Naive B cell (primary cell): Measurements from ENCODE around the gene KCNIP3. TPM values are rescaled to one million over a fixed set of nuclear protein-coding genes. Genes with fewer than 3 reads are reported as not detected.

Experiments
- ATAC-seq, 2 donors: fragments of 150-1000 bp; cut with Tn5 transposase; 2 replicates each; pipeline ENCODE4 v1.10.0; 2021; ENCODE audit warnings: low read depth in 2 of 2, mild to moderate bottlenecking in 2 of 2, moderate library complexity in 2 of 2
- DNase-seq: peaks from one replicate; pipeline ENCODE4 v3.0.0; 2022
- H3K27ac Mint-ChIP-seq, 6 donors: one replicate each; pipeline ENCODE4 v1.8.0; 2020 to 2022; ENCODE audit warnings: mild to moderate bottlenecking in 6 of 6, mixed read lengths in 6 of 6, moderate library complexity in 5 of 6, inconsistent platforms in 2 of 6
- H3K27me3 Mint-ChIP-seq, 3 donors: one replicate each; pipeline ENCODE4 v1.8.0; 2021 to 2022; ENCODE audit warnings: mixed read lengths in 3 of 3, mild to moderate bottlenecking in 1 of 3
- H3K36me3 Mint-ChIP-seq, 2 donors: one replicate each; pipeline ENCODE4 v1.8.0; 2020 to 2022; ENCODE audit warnings: mixed read lengths in 2 of 2, inconsistent platforms in 1 of 2, mild to moderate bottlenecking in 1 of 2
- H3K4me1 Mint-ChIP-seq, 3 donors: one replicate each; pipeline ENCODE4 v1.8.0; 2020 to 2022; ENCODE audit warnings: mixed read lengths in 3 of 3, inconsistent platforms in 1 of 3, mild to moderate bottlenecking in 1 of 3, moderate library complexity in 1 of 3
- H3K4me3 Mint-ChIP-seq, 8 donors: one replicate each; pipeline ENCODE4 v1.8.0; 2020 to 2022; ENCODE audit warnings: mild to moderate bottlenecking in 8 of 8, mixed read lengths in 8 of 8, moderate library complexity in 8 of 8, inconsistent platforms in 2 of 8
- H3K9me3 Mint-ChIP-seq, 7 donors: one replicate each; pipeline ENCODE4 v1.8.0; 2020 to 2022; ENCODE audit warnings: mixed read lengths in 7 of 7, mild to moderate bottlenecking in 5 of 7, inconsistent platforms in 2 of 7, moderate library complexity in 1 of 7
- polyA plus RNA-seq, 6 donors: library from polyadenylated mRNA; unstranded; fragments of 300-500 nt; fragmentation: Illumina TruSeq; gene quantifications; one replicate each; pipeline ENCODE4 v1.2.3, GENCODE V29; 2021; ENCODE audit warnings: low read depth in 6 of 6

Gene KCNIP3
- polyA plus RNA-seq, 6 donors from 2014 or later, result not detected

- H3K4me3 Mint-ChIP-seq, result no peak overlapping the region
- ATAC-seq (no peak), DNase-seq (no peak)
- peak overlapping the region in 1 of 6 donors; percentile 49 for H3K27ac Mint-ChIP-seq
- peaks cover 0 to 13% (median 0%) of the 10 kb centered on the region in 3 donors for H3K27me3 Mint-ChIP-seq
- no peaks in the 10 kb centered on the region for H3K36me3 Mint-ChIP-seq
- no peaks in the 10 kb centered on the region for H3K4me1 Mint-ChIP-seq
- no peaks in the 10 kb centered on the region for H3K9me3 Mint-ChIP-seq
Measured at GRCh38 chr2:95314964-95315611, 17.9 kb downstream of the KCNIP3 start.

GRCh38 chr2:95315801-95316411 is 18.8 kb downstream of the KCNIP3 start:
- Mint-ChIP-seq H3K27ac (no peak overlapping the region), H3K36me3 (no peaks in the 10 kb centered on the region), H3K4me1 (no peaks in the 10 kb centered on the region), H3K4me3 (no peak overlapping the region), H3K9me3 (no peaks in the 10 kb centered on the region), H3K27me3 (peaks cover 0 to 9% (median 0%) of the 10 kb centered on the region in 3 donors)
- DNase-seq, result no peak
- no peak for ATAC-seq

GRCh38 chr2:95316466-95317122 is 19.4 kb downstream of the KCNIP3 start:
- Mint-ChIP-seq H3K4me3 (no peak overlapping the region), H3K27ac (no peak overlapping the region), H3K27me3 (peaks cover 0 to 9% (median 0%) of the 10 kb centered on the region in 3 donors), H3K4me1 (no peaks in the 10 kb centered on the region), H3K36me3 (no peaks in the 10 kb centered on the region), H3K9me3 (no peaks in the 10 kb centered on the region)
- DNase-seq, result no peak
- ATAC-seq, result no peak

GRCh38 chr2:95317123-95317500 is 20.0 kb downstream of the KCNIP3 start:
- H3K27me3 Mint-ChIP-seq, result peaks cover 0 to 9% (median 0%) of the 10 kb centered on the region in 3 donors
- no peaks in the 10 kb centered on the region for H3K36me3 Mint-ChIP-seq
- H3K4me1 Mint-ChIP-seq, result no peaks in the 10 kb centered on the region
- H3K9me3 Mint-ChIP-seq, result no peaks in the 10 kb centered on the region
- DNase-seq, result no peak
- no peak for ATAC-seq
- no peak overlapping the region for H3K4me3 Mint-ChIP-seq
- no peak overlapping the region for H3K27ac Mint-ChIP-seq

GRCh38 chr2:95317665-95318425 is 20.7 kb downstream of the KCNIP3 start:
- Mint-ChIP-seq H3K36me3 (no peaks in the 10 kb centered on the region), H3K9me3 (no peaks in the 10 kb centered on the region), H3K4me3 (no peak overlapping the region), H3K4me1 (no peaks in the 10 kb centered on the region), H3K27ac (peak overlapping the region in 1 of 6 donors; percentile 28), H3K27me3 (peaks cover 0 to 9% (median 0%) of the 10 kb centered on the region in 3 donors)
- DNase-seq, result no peak
- no peak for ATAC-seq

GRCh38 chr2:95318431-95319220 is 21.5 kb downstream of the KCNIP3 start:
- Mint-ChIP-seq H3K27ac (no peak overlapping the region), H3K9me3 (no peaks in the 10 kb centered on the region), H3K4me3 (no peak overlapping the region)

GRCh38 chr2:95319481-95320343 is 22.6 kb downstream of the KCNIP3 start:
- Mint-ChIP-seq H3K27me3 (peaks cover 0 to 9% (median 0%) of the 10 kb centered on the region in 3 donors), H3K4me3 (peak overlapping the region in 1 of 8 donors; percentile 82), H3K9me3 (no peaks in the 10 kb centered on the region), H3K4me1 (no peaks in the 10 kb centered on the region), H3K27ac (no peak overlapping the region), H3K36me3 (no peaks in the 10 kb centered on the region)
- DNase-seq, result no peak
- ATAC-seq, result no peak

More at GRCh38 chr2:95318431-95319220, 21.5 kb downstream of the KCNIP3 start:
- Mint-ChIP-seq H3K27me3 (peaks cover 0 to 9% (median 0%) of the 10 kb centered on the region in 3 donors), H3K4me1 (no peaks in the 10 kb centered on the region), H3K36me3 (no peaks in the 10 kb centered on the region)
- DNase-seq, result no peak
- no peak for ATAC-seq

GRCh38 chr2:95320344-95320712 is 23.2 kb downstream of the KCNIP3 start:
- no peaks in the 10 kb centered on the region for H3K9me3 Mint-ChIP-seq

GRCh38 chr2:95320986-95321767 is 24.0 kb downstream of the KCNIP3 start:
- Mint-ChIP-seq H3K36me3 (no peaks in the 10 kb centered on the region), H3K4me3 (no peak overlapping the region), H3K27ac (no peak overlapping the region), H3K27me3 (peaks cover 0 to 9% (median 0%) of the 10 kb centered on the region in 3 donors), H3K9me3 (peaks cover 0 to 7% (median 0%) of the 10 kb centered on the region in 7 donors), H3K4me1 (no peaks in the 10 kb centered on the region)
- ATAC-seq (no peak), DNase-seq (no peak)

More at GRCh38 chr2:95320344-95320712, 23.2 kb downstream of the KCNIP3 start:
- H3K36me3 Mint-ChIP-seq, result no peaks in the 10 kb centered on the region
- DNase-seq (no peak), ATAC-seq (no peak)
- H3K4me1 Mint-ChIP-seq, result no peaks in the 10 kb centered on the region
- no peak overlapping the region for H3K27ac Mint-ChIP-seq
- H3K27me3 Mint-ChIP-seq, result peaks cover 0 to 9% (median 0%) of the 10 kb centered on the region in 3 donors
- H3K4me3 Mint-ChIP-seq, result no peak overlapping the region

GRCh38 chr2:95323347-95324155 is 26.4 kb downstream of the KCNIP3 start:
- no peak overlapping the region for H3K27ac Mint-ChIP-seq
- H3K9me3 Mint-ChIP-seq, result peaks cover 0 to 12% (median 0%) of the 10 kb centered on the region in 7 donors
- H3K4me3 Mint-ChIP-seq, result no peak overlapping the region
- no peaks in the 10 kb centered on the region for H3K27me3 Mint-ChIP-seq
- no peak for DNase-seq
- H3K4me1 Mint-ChIP-seq, result no peaks in the 10 kb centered on the region
- H3K36me3 Mint-ChIP-seq, result no peaks in the 10 kb centered on the region
- ATAC-seq, result no peak

- Mint-ChIP-seq H3K4me3 (no peak overlapping the region), H3K36me3 (no peaks in the 10 kb centered on the region), H3K27me3 (no peaks in the 10 kb centered on the region), H3K4me1 (no peaks in the 10 kb centered on the region), H3K9me3 (peaks cover 0 to 12% (median 1%) of the 10 kb centered on the region in 7 donors), H3K27ac (no peak overlapping the region)
- no peak for DNase-seq
- no peak for ATAC-seq
Measured at GRCh38 chr2:95325026-95325425, 27.9 kb downstream of the KCNIP3 start.
